Activated naive CD8-positive, alpha-beta T cell (primary cell): ENCODE results near the gene VPS18.

ENCODE experiments used
- H3K27ac Mint-ChIP-seq: one replicate; pipeline ENCODE4 v1.8.0; 2021; ENCODE audit warnings: mixed read lengths
- H3K27me3 Mint-ChIP-seq: one replicate; pipeline ENCODE4 v1.8.0; 2021; ENCODE audit warnings: mixed read lengths
- H3K36me3 Mint-ChIP-seq: one replicate; pipeline ENCODE4 v1.8.0; 2021; ENCODE audit warnings: mixed read lengths
- H3K4me1 Mint-ChIP-seq: one replicate; pipeline ENCODE4 v1.8.0; 2021; ENCODE audit warnings: low read depth, mixed read lengths
- H3K4me3 Mint-ChIP-seq: one replicate; pipeline ENCODE4 v1.8.0; 2021; ENCODE audit warnings: mild to moderate bottlenecking, mixed read lengths
- H3K9me3 Mint-ChIP-seq: one replicate; pipeline ENCODE4 v1.8.0; 2021; ENCODE audit warnings: low read depth, mixed read lengths

Gene VPS18

DNA sequence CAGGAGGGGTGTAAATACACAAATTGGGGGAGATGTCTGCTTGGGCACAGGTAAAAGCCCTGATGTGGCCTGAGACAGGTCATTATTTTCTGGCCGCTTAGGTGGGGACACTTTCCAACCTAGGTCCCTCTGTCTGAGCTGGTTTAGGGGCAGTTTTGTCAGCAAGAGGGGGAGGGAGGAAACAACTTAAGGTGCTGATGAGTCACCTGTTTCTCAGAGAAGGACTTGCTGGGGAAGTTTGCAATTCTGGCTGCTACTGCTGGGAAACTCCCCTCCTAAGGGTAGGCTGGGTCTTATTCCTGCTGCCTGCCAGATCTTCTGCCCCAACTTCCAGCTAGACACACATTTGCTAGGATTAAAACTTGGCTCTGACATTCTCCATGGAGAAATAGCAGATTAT lies 15.5 kb upstream of the VPS18 start:
- H3K9me3 Mint-ChIP-seq, result no peaks in the 10 kb centered on the region
- H3K27me3 Mint-ChIP-seq, result peaks cover 2% of the 10 kb centered on the region
- H3K36me3 Mint-ChIP-seq, result no peaks in the 10 kb centered on the region
- H3K27ac Mint-ChIP-seq, result no peak overlapping the region
- no peak overlapping the region for H3K4me3 Mint-ChIP-seq
- H3K4me1 Mint-ChIP-seq, result peaks cover 13% of the 10 kb centered on the region

DNA sequence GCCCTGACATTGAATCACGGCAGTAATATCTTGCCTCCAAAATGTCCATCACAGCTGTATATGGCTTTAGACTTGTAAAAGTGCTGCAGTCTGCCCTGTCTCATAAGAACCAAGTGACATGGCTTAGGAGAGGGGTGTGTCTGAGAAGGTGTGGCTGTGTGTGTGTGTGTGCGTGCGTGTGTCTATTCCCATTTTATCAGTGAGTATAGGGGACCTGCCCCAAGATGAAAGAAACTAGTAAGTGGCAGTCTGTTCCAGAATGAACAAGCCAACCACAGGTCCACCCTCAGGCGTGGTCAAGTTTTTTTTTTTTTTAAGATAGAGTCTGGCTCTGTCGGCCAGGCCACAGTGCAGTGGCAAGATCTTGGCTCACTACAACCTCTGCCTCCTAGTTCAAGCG lies 14.6 kb upstream of the VPS18 start:
- Mint-ChIP-seq H3K27ac (no peak overlapping the region), H3K4me3 (no peak overlapping the region), H3K27me3 (peaks cover 2% of the 10 kb centered on the region), H3K9me3 (no peaks in the 10 kb centered on the region), H3K4me1 (peaks cover 17% of the 10 kb centered on the region), H3K36me3 (no peaks in the 10 kb centered on the region)

DNA sequence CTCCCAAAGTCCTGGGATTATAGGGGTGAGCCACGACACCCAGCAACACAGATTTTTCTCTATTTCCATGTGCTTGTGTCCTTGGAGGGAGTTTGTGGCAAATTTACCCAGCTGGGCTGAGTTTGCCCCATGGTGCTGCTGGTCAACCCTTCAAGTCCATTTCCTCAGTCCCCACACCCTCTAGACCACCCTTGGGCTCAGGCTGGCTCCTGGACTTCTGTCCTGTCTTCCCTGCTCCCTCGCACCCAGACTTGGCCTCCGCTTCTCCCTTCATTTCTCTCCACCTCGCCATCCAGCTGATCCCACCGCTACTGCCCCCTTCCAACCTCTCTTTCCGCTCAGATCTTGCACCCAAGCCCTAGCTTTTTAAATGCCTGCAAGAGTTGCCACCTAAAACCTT lies 12.9 kb upstream of the VPS18 start:
- H3K27ac Mint-ChIP-seq, result no peak overlapping the region
- peaks cover 25% of the 10 kb centered on the region for H3K4me1 Mint-ChIP-seq

DNA sequence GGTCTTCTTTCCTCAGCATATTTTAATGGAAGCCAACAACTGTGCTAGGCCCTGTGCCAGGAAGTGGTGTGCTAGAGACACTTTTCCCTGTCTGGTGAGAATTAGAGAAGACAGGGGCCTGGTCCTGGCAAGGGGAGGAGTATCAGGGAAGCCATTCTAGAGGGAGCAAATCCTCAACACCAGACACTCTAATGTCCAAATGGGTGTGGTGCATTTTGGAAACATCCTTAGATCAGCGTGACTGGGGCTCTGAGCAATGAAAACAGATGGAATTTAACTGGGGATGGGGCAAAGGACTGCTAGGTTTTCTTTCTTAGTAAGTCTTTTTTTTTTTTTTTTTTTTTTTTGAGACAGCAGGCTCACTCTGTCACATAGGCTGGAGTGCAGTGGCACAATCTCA lies 7.7 kb upstream of the VPS18 start:
- Mint-ChIP-seq H3K27ac (no peak overlapping the region), H3K4me3 (no peak overlapping the region), H3K27me3 (no peaks in the 10 kb centered on the region), H3K36me3 (no peaks in the 10 kb centered on the region), H3K9me3 (no peaks in the 10 kb centered on the region), H3K4me1 (peaks cover 15% of the 10 kb centered on the region)

More for the DNA sequence above, 12.9 kb upstream of the VPS18 start:
- Mint-ChIP-seq H3K4me3 (no peak overlapping the region), H3K36me3 (no peaks in the 10 kb centered on the region), H3K27me3 (no peaks in the 10 kb centered on the region), H3K9me3 (no peaks in the 10 kb centered on the region)

DNA sequence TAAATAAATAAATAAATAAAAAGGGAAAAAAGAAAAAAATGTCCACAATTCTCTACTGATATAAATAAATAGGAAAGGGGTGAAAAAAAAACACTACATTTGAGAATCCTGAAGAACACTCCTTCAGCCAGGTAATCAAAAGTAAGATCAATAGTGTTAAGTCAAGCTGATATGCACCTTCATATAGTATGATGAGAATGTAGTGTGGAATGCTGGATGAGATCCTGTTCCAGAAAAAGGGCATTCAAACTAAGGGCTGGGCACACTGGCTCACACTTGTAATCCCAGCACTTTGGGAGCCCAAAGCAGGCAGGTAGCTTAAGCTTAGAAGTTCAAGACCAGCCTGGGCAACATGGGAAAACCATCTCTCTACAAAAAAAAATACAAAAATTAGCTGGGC lies 5.1 kb upstream of the VPS18 start:
- Mint-ChIP-seq H3K36me3 (no peaks in the 10 kb centered on the region), H3K4me3 (no peak overlapping the region), H3K27me3 (no peaks in the 10 kb centered on the region), H3K4me1 (peaks cover 23% of the 10 kb centered on the region), H3K27ac (no peak overlapping the region), H3K9me3 (no peaks in the 10 kb centered on the region)

DNA sequence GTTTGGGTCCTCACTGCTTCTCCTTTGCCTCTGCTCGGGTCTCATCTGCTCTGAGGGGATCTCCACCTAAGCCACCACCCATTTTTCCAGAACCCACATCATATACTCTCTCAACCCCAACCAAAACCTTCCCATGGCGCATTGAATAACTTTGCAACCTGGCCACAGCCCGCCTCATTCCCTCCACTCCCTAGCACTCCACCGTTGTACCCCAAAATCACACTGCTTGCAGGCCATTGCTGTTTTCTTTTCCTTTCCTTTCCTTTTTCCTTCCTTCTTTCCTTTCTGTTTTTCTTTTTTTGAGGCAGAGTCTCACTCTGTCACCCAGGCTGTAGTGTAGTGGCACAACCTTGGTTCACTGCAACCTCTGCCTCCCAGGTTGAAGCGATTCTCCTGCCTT lies 3.1 kb upstream of the VPS18 start:
- Mint-ChIP-seq H3K4me1 (peaks cover 26% of the 10 kb centered on the region), H3K27ac (no peak overlapping the region), H3K36me3 (no peaks in the 10 kb centered on the region), H3K27me3 (no peaks in the 10 kb centered on the region), H3K9me3 (no peaks in the 10 kb centered on the region), H3K4me3 (no peak overlapping the region)

DNA sequence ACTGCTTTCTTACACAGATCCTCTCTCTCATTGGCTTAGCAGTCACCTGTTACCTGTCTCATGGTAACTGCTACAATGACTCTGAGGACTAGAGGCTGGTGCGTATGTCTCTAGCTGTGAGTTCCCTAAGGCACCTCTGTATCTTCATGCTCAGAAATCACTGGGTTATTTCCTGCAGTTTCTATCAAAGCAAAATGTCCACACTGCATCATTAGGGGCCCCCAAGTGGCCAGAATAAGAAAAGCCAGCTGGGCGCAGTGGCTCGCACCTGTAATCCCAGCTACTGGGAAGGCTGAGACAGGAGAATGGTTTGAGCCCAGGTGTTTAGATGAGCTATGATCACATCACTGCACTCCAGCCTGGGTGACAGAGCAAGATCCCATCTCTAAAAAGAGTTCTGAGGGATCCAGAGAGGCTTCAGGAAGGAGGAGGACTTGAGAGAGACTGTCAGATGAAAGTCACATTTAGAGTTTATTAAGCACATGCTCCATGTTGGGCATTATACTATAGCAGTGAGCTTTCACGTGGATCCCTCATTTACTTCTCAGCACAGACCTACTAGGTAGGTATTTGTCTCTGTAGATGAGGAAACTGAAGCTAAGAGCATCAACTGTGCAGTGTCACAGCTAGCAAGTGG lies 2.3 kb upstream of the VPS18 start:
- no peak overlapping the region for H3K27ac Mint-ChIP-seq
- no peaks in the 10 kb centered on the region for H3K9me3 Mint-ChIP-seq
- no peaks in the 10 kb centered on the region for H3K27me3 Mint-ChIP-seq
- no peak overlapping the region for H3K4me3 Mint-ChIP-seq
- H3K36me3 Mint-ChIP-seq, result no peaks in the 10 kb centered on the region
- H3K4me1 Mint-ChIP-seq, result peaks cover 25% of the 10 kb centered on the region

DNA sequence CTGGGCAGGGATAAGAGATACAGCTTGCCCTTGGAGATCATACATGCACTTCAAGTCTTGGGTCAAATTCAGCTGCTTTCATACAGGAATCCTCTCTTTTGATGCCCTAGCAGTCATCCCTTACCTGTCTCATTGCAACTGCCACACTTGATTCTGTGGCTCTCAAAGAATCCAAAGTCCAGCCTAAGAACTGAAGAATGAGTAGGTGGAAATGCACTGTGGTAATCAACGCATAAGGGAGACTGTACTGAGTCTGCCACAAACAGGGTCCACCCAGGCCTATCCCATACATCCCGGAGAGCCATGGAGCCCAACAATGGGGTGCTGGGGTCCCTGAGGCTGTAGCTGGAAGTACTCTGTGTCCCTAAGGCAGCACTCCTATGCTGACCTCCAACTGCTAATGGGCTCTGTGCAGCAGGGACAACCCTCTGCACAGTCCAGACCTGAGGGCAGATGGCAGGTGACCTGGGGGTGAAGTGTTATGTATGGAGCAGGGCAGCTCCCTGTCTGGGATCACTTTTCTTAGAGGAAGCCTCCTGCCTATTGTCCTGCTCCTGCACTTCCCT lies 1.7 kb upstream of the VPS18 start:
- no peaks in the 10 kb centered on the region for H3K27me3 Mint-ChIP-seq
- H3K36me3 Mint-ChIP-seq, result no peaks in the 10 kb centered on the region
- H3K9me3 Mint-ChIP-seq, result no peaks in the 10 kb centered on the region
- H3K4me3 Mint-ChIP-seq, result peak overlapping the region; percentile 35
- H3K4me1 Mint-ChIP-seq, result peaks cover 29% of the 10 kb centered on the region
- no peak overlapping the region for H3K27ac Mint-ChIP-seq

DNA sequence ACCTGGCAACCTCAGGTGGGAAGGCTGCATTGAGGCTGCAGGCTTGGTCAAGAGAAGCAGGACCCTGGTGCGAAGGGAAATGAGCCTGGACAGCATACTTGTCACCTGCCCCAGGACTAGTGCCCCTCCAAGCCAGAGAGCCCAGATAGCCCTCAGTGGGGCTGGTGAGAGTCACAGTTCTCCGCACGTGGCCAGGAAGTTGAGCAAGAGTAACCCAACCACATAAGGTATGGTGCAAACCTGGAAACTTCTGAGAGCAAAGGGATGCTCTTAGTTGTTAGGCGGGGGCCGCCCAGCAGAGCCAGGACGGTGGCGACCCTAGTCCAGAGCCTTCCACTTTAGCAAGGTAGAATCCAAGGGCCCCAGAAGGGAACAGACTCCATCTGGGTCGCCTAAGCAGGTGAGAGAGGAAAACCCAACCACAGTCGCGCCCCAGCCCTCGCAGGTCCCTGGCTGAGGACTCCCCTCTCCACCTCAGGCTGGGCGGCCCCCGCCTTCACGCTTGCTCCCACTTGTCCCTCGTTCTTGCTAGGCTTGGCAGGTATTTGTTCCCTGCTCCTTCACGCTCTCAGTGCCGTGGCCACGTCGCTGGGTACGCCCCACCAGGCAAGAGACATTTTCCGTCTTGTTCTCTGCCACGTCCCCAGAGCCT lies 1.1 kb upstream of the VPS18 start:
- peaks cover 33% of the 10 kb centered on the region for H3K4me1 Mint-ChIP-seq
- no peaks in the 10 kb centered on the region for H3K36me3 Mint-ChIP-seq
- H3K27ac Mint-ChIP-seq, result no peak overlapping the region
- peak overlapping the region; percentile 99 for H3K4me3 Mint-ChIP-seq
- no peaks in the 10 kb centered on the region for H3K9me3 Mint-ChIP-seq
- no peaks in the 10 kb centered on the region for H3K27me3 Mint-ChIP-seq

DNA sequence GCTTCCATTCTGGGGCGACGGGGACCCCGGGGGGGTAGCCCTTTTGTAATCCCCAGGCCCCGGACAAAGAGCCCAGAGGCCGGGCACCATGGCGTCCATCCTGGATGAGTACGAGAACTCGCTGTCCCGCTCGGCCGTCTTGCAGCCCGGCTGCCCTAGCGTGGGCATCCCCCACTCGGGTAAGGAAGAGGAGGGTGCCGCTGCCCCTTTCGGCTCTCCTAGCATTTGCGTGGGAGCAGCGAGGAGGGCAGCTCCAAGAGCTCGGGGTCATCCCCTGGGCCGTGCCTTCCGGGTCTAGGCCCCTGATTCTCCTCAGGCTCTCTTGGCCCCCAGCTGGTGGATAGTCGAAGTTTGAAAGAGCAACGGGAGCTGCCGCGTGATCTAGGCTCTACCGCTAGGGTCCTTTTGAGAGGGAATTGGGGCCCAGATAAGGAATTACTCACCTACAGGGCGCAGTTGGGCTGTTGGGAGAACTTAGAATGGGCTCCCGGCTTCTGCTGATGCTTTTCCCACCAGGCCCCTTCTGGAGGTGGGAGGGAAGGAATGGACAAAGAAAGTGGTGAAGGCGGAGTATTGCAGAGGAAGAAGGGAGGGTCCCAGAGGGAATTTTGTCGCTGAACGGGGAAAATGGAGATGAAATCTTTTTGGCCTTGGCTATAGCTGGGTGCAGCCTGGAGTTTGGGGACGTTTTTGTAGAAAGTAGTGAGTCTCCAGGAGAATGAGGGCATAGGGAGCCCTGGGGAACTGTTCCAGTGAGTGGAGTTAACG lies 615 bp downstream of the VPS18 start:
- peak overlapping the region; percentile 99 for H3K4me3 Mint-ChIP-seq

DNA sequence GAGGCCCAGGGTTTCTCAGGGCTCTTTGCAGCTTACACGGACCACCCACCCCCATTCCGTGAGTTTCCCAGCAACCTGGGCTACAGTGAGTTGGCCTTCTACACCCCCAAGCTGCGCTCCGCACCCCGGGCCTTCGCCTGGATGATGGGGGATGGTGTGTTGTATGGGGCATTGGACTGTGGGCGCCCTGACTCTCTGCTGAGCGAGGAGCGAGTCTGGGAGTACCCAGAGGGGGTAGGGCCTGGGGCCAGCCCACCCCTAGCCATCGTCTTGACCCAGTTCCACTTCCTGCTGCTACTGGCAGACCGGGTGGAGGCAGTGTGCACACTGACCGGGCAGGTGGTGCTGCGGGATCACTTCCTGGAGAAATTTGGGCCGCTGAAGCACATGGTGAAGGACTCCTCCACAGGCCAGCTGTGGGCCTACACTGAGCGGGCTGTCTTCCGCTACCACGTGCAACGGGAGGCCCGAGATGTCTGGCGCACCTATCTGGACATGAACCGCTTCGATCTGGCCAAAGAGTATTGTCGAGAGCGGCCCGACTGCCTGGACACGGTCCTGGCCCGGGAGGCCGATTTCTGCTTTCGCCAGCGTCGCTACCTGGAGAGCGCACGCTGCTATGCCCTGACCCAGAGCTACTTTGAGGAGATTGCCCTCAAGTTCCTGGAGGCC lies 5.4 kb downstream of the VPS18 start:
- peaks cover 6% of the 10 kb centered on the region for H3K36me3 Mint-ChIP-seq

More for the DNA sequence above, 615 bp downstream of the VPS18 start:
- no peaks in the 10 kb centered on the region for H3K9me3 Mint-ChIP-seq
- peaks cover 2% of the 10 kb centered on the region for H3K36me3 Mint-ChIP-seq
- peak overlapping the region; percentile 86 for H3K27ac Mint-ChIP-seq
- peaks cover 37% of the 10 kb centered on the region for H3K4me1 Mint-ChIP-seq
- H3K27me3 Mint-ChIP-seq, result no peaks in the 10 kb centered on the region

DNA sequence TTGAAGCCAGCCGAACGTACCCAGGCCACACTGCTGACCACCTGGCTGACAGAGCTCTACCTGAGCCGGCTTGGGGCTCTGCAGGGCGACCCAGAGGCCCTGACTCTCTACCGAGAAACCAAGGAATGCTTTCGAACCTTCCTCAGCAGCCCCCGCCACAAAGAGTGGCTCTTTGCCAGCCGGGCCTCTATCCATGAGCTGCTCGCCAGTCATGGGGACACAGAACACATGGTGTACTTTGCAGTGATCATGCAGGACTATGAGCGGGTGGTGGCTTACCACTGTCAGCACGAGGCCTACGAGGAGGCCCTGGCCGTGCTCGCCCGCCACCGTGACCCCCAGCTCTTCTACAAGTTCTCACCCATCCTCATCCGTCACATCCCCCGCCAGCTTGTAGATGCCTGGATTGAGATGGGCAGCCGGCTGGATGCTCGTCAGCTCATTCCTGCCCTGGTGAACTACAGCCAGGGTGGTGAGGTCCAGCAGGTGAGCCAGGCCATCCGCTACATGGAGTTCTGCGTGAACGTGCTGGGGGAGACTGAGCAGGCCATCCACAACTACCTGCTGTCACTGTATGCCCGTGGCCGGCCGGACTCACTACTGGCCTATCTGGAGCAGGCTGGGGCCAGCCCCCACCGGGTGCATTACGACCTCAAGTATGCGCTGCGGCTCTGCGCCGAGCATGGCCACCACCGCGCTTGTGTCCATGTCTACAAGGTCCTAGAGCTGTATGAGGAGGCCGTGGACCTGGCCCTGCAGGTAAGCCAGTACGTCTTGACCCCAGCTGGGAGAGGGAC lies 6.2 kb downstream of the VPS18 start:
- H3K36me3 Mint-ChIP-seq, result peaks cover 6% of the 10 kb centered on the region
- no peak overlapping the region for H3K4me3 Mint-ChIP-seq
- peaks cover 34% of the 10 kb centered on the region for H3K4me1 Mint-ChIP-seq
- H3K27me3 Mint-ChIP-seq, result no peaks in the 10 kb centered on the region
- no peaks in the 10 kb centered on the region for H3K9me3 Mint-ChIP-seq
- H3K27ac Mint-ChIP-seq, result no peak overlapping the region

More for the DNA sequence above, 5.4 kb downstream of the VPS18 start:
- H3K9me3 Mint-ChIP-seq, result no peaks in the 10 kb centered on the region
- H3K4me1 Mint-ChIP-seq, result peaks cover 41% of the 10 kb centered on the region
- H3K27ac Mint-ChIP-seq, result no peak overlapping the region
- H3K4me3 Mint-ChIP-seq, result no peak overlapping the region
- no peaks in the 10 kb centered on the region for H3K27me3 Mint-ChIP-seq

DNA sequence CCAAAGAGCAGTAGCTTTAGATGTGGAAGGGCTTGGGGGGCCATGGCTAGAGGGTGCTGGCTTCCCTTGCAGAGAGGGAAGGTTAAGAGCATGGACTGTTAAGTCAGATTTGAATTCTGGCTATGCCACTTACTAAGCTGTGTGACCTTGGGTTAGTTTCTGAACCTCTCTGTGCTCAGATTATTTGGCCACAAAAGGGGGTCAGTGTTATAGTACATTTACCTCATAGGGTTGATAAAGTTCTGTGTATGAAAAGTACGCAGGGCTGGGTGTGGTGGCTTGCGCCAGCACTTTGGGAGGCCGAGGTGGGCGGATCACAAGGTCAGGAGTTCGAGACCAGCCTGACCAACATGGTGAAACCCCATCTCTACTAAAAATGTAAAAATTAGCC lies 6.8 kb downstream of the VPS18 start:
- peaks cover 6% of the 10 kb centered on the region for H3K36me3 Mint-ChIP-seq

More for the DNA sequence above, 6.8 kb downstream of the VPS18 start:
- Mint-ChIP-seq H3K4me1 (peaks cover 29% of the 10 kb centered on the region), H3K9me3 (no peaks in the 10 kb centered on the region), H3K4me3 (no peak overlapping the region), H3K27ac (no peak overlapping the region), H3K27me3 (no peaks in the 10 kb centered on the region)
